Measurements from ENCODE around the gene USH1C. TPM values are rescaled to one million over a fixed set of nuclear protein-coding genes. Genes with fewer than 3 reads are reported as not detected.

The USH1C gene
- total RNA-seq, 2 donors from 2014 or later: not detected

GRCh38 chr11:17588166-17588565, 44.0 kb upstream of the USH1C start:
- Histone ChIP-seq H3K27me3 (replicated peaks; ENCODE audit: insufficient read depth) (peaks cover 4% of the 10 kb centered on the region), H3K4me3 (no peak overlapping the region), H3K9me3 (no peaks in the 10 kb centered on the region), H3K27ac (no peak overlapping the region), H3K4me1 (replicated peaks) (no peaks in the 10 kb centered on the region), H3K36me3 (no peaks in the 10 kb centered on the region)
- TF ChIP-seq CTCF (IDR thresholded peaks at IDR 0.05) (no peak), POLR2AphosphoS5 (IDR thresholded peaks at IDR 0.05) (no peak), POLR2A (IDR thresholded peaks at IDR 0.05) (no peak)
- intact Hi-C loops (cut with DNase I): no loop called here
- no peak for DNase-seq (ENCODE audit: low spot score)
- WGBS: 78% methylated on average over 8 of the region's 8 CpGs

GRCh38 chr11:17585911-17586695, 41.9 kb upstream of the USH1C start:
- no peak for TF ChIP-seq CTCF (IDR thresholded peaks at IDR 0.05)
- no peak for TF ChIP-seq POLR2AphosphoS5 (IDR thresholded peaks at IDR 0.05)
- no peak for TF ChIP-seq POLR2A (IDR thresholded peaks at IDR 0.05)
- no peaks in the 10 kb centered on the region for H3K9me3 ChIP-seq

GRCh38 chr11:17581732-17582053, 37.5 kb upstream of the USH1C start:
- Histone ChIP-seq H3K36me3 (no peaks in the 10 kb centered on the region), H3K9me3 (no peaks in the 10 kb centered on the region), H3K27me3 (replicated peaks; ENCODE audit: insufficient read depth) (no peaks in the 10 kb centered on the region), H3K4me1 (replicated peaks) (no peaks in the 10 kb centered on the region), H3K27ac (no peak overlapping the region), H3K4me3 (no peak overlapping the region)
- 89% methylated on average over 4 of the region's 4 CpGs for WGBS
- DNase-seq (ENCODE audit: low spot score): no peak
- intact Hi-C loops (cut with DNase I): no loop called here
- TF ChIP-seq POLR2A (IDR thresholded peaks at IDR 0.05) (no peak), POLR2AphosphoS5 (IDR thresholded peaks at IDR 0.05) (no peak), CTCF (IDR thresholded peaks at IDR 0.05) (no peak)

More at GRCh38 chr11:17585911-17586695, 41.9 kb upstream of the USH1C start:
- Histone ChIP-seq H3K27ac (no peak overlapping the region), H3K4me3 (no peak overlapping the region), H3K27me3 (replicated peaks; ENCODE audit: insufficient read depth) (peaks cover 4% of the 10 kb centered on the region), H3K4me1 (replicated peaks) (no peaks in the 10 kb centered on the region), H3K36me3 (no peaks in the 10 kb centered on the region)
- intact Hi-C loops (cut with DNase I): no loop called here
- WGBS: 81% methylated on average over 6 of the region's 6 CpGs
- no peak for DNase-seq (ENCODE audit: low spot score)

GRCh38 chr11:17581036-17581731, 37.0 kb upstream of the USH1C start:
- intact Hi-C loops (cut with DNase I): no loop called here
- no peak for DNase-seq (ENCODE audit: low spot score)
- no peaks in the 10 kb centered on the region for H3K9me3 ChIP-seq
- no peaks in the 10 kb centered on the region for H3K36me3 ChIP-seq
- no peaks in the 10 kb centered on the region for H3K4me1 ChIP-seq (replicated peaks)
- H3K27ac ChIP-seq: no peak overlapping the region
- WGBS: 73% methylated on average over 6 of the region's 6 CpGs
- no peaks in the 10 kb centered on the region for H3K27me3 ChIP-seq (replicated peaks; ENCODE audit: insufficient read depth)
- no peak overlapping the region for H3K4me3 ChIP-seq
- TF ChIP-seq POLR2A (IDR thresholded peaks at IDR 0.05) (no peak), POLR2AphosphoS5 (IDR thresholded peaks at IDR 0.05) (no peak), CTCF (IDR thresholded peaks at IDR 0.05) (no peak)

GRCh38 chr11:17580271-17580670, 36.1 kb upstream of the USH1C start:
- no peaks in the 10 kb centered on the region for H3K27me3 ChIP-seq (replicated peaks; ENCODE audit: insufficient read depth)
- TF ChIP-seq POLR2A (IDR thresholded peaks at IDR 0.05): no peak
- no peak for TF ChIP-seq POLR2AphosphoS5 (IDR thresholded peaks at IDR 0.05)
- TF ChIP-seq CTCF (IDR thresholded peaks at IDR 0.05): no peak
- intact Hi-C loops (cut with DNase I): no loop called here
- no peaks in the 10 kb centered on the region for H3K9me3 ChIP-seq
- no peak overlapping the region for H3K27ac ChIP-seq
- DNase-seq (ENCODE audit: low spot score): no peak
- 20% methylated on average over 1 of the region's 1 CpG for WGBS
- H3K4me1 ChIP-seq (replicated peaks): no peaks in the 10 kb centered on the region
- no peaks in the 10 kb centered on the region for H3K36me3 ChIP-seq
- no peak overlapping the region for H3K4me3 ChIP-seq

All from prostate gland (tissue), 2 donors.